Nucleus accumbens (tissue), 56 donors: ENCODE data around the gene TMEM176A.

ENCODE experiments used
- DNase-seq, 56 donors: peaks; one replicate each; lab custom pipeline; 2025; lab: John Stamatoyannopoulos, UW

Gene TMEM176A

DNA sequence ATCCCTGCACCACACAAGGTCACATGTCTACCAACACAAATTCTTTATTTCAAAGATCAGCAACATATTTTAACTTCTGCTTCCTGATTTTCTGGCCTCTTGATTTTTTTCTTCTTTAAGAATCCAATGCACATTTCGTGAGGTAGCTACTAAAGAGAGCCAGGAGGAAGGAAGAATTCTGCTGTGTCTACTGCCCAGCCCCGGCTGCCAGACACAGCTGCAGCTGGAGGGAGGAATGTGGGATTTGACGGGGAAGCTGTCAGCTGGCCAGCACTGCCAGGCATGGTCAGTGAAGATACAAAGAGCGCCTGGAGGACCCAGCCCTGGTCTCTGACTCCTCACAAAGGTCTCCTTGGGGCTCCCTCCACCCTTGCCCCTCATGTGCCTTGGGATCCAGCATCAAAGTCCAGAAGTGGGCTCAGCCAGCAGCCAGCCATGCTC lies 44.9 kb downstream of the TMEM176A start:
- peak in 31 of 56 donors; percentile 3 to 65 (median 26) for DNase-seq

DNA sequence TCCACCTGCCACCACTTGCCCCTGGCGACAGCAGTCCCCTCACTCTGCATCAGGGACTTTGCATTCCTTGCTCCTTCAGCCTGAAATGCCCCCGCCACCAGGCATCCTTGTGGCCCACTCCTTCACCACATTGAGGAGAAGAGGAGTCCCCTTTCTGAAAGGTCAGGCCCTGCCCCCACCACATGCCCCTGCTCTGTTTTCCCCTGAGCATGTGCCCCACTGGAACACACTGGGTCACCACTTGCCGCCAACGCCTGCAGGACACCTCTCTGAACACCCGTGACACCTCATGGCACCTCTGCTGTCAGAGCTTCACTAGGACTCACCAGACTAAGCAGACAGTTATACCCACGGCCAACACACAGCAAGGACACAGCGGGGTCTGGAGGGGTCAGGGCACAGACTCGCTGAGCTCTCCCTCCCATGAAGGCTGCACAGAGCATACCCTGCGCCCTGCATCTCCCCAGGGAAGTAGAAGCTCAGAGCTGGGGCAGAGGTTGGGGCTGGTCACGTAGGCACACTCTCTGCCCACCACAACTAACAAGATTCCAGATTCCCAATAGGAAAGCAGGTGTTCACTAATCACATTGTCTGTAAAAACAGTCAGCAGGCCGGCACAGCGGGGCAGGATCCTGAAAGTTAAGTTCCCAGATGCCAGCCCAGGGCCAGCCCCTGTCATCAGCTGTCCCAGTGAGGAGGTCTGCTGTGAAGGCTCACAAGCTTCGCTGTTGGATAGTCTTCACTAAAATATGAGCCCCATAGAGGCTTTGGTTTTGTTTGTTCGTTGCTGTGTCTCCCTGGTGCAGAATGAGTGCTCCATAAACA lies 45.9 kb downstream of the TMEM176A start:
- no peak for DNase-seq

DNA sequence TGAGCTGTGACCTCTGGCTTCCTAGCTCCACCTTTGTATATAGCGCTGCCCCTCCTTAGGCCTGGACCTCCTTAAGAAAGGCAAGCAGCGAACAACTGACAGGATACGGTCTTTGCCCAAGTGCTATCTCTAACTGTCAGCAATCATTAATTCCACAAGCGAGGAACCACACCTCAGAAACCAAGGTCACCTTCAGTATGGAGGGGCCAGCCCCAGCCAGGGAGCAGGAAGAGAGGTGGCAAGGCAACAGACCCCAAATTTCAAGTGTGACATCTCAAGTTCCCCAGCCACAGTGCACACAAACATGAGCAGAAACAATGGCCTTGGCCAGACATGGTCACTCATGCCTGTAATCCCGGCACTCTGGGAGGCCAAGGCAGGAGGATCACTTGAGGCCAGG lies 47.0 kb downstream of the TMEM176A start:
- no peak for DNase-seq

DNA sequence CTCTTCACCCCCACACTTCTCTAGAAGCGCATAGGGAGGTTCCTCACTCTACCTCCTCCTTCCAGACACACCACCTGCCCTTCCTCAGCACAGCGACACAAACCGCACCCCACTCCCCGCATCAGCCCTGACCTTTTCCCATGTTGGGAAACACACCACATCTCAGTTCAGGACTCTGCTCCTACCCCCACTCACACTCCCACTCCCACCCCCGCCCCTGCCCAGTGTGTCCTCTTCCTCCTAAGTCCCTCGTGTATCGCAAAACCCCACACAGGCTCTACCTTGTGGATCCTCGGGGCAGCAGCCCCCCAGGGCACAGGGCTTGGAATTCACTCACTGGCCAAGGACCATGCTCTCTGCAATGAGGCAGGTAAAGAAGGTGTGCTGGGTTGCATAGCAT lies 47.5 kb downstream of the TMEM176A start:
- DNase-seq, result no peak

DNA sequence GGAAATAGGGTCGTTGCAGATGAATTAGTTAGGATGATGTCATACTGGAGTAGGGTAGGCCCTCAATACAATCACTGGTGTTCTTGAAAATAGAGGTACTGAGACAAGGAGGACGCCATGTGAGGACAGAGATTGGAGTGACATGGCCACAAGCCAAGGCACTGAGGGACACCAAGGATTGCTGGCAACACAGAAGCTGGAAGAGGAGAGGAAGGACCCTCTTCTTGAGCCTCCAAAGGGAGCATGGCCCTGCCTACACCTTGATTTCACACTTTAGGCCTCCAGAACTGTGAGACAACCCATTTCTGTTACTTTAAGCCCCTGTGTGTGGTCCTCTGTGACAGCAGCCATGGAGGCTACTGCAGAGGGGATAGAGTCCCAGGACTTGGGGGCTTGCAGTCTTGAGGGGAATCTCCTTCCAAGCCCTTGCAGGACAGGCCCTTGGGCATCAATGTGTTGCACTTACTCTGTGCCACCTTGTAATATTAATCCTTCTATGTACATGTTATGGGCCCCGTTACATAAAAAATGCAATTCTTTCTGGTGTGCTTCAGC lies 48.1 kb downstream of the TMEM176A start:
- no peak for DNase-seq

DNA sequence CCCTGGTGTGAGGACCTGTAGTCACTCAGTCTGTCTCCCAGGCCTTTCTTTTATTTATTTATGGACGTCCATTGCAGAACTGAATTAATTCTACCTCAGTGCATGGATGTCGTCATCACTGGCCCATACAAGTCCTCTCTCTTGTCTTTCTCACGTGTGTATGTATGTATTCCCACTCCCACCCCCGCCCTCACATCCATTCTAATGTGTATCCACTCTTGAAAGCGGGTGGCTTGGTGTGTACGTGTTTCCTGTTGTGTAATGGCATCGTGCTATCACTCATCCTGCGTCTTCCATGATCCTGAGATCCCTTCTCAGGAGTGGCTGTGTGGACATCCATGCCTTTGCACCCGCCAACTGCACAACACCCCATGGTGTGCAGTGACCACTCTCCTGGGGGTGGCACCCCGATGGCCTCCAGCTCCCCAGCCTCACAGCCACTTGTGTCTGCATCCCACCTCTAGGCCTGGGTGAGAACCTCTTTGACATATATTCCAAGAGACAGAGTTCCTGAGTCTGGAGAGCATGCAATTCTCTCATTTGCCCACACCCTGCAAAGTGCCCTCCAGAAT lies 48.7 kb downstream of the TMEM176A start:
- no peak for DNase-seq

DNA sequence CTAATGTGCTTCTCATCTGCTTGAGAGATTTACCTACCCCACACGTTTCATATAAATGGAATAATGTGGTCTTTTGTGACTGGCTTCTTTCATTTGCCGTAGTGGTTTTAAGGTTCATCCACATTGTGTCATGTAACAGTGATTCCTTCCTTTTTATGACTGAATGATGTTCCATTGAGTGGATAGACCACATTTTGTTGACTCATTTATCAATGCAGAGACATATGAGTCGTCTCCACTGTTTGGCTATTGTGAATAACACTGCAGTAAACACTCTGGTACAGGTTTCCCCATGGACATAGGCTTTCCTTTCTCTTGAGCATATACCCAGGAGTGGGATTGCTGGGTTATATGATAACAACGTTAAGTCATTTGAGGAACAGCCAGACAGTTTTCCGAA lies 49.7 kb downstream of the TMEM176A start:
- DNase-seq, result no peak

DNA sequence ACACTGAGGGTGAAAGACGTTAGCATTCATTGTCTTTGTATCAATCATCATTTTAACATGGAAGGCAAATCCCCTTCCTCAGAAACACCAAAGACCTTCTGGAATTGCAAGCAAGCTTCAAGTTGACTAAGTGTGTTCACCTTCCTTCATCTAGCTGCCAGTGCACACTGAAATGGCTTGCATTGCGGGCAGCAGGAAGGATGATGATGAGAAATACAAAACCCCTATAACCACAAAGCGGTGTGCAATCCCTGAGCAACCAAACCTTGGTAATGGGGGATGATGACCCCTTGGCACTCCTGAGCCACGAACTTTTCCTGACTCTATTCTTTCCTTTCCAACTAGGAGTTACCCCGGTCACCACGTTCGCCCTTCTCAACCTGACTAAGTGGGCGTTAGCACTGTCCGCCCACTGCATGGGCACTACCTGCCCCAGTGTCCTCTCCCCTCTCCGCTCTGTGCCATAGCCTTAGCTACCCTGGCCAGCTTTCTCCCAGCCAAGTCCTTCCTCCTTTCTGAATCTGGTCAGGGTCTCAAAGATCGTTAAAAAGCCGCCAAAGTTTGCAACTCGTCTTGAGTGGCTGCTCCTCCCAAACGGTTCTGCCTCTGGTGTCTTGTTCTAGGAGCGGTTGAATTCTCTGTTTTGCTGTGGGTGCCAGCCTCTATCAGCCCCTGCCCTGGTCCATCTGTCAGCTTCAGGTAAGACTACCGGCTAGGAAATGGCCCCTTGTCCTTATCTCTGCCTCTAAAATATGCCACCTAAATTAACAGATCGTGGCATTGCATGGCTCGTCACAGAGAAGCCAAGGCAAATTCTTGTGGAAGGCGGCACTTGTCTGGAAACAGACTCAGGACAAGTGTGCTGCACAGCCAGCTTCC lies 51.2 kb downstream of the TMEM176A start:
- no peak for DNase-seq

DNA sequence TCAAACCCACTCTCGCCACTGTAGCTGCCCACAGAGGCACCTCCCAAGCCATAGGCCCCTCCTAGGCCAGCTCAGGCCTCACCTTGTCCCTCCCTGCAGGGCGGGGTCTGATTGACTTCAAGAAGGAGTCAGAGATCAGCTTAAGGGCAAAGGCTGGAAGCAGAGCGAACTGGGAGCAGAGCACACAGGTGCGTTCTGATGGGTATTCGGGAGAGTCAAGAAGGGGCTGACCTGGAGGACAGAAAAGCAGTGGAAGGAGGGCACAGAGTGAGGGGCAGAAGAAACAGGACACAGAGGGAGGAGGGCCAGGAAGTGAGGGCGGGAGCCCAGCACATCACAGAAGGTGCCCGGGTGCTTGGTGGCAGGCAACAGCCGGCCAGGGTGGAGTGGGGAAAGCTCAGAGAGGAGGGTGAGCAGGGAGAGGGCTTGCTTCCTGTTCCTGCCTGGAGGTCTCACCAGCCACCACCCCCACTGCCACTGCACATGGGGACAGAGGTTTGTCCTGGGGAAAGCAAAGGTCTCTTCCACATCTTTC lies 51.9 kb downstream of the TMEM176A start, which contains the start of gene AOC1:
Gene AOC1, plus strand, starts transcription at position 147 of the 535 bp plus-strand sequence. CDS start 3,954 bp downstream, outside the sequence.
- no peak for DNase-seq

DNA sequence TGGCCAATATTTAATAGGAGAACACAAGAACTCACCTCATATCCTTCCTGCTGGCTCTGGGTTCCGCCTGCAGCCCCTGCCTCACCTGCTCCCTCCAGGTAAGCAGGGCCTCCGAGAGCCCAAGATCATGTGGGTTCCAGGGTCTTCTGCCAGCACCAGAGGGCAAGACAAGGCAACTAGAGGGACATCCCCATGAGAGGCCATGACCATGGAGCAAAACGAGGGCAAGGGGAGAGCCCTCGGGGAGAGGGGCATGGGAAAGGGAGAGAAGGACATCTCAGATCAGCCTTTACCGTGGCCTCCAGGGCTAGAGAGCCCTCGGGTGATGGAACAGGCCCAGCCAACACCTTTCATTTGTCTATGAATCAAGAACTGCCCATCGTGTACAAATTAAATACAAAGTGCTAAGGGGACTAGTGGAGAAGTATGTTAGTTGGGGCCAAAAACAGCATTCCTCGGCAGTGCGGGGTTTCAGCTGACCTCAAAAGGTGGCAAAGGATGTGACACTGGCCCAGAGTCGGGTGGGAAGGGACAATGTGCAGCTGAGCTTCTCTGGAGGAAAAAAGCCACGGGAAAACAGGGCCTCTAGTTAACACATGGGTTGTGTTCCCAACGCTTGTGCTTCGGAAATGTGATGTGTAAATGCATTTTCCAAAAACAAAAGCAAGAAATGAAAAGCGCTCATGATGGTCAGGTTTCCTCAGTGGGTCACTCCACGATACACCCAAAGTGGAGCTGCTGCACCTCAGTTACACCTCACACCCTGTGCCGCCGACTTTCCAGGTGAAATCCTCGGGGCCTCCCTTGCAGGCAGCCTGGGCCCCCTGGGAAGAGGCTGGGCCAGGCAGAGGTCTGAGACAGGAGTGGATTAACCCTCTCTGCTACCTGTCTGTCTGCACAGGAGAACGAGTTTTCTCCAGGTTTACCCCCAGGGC lies 53.8 kb downstream of the TMEM176A start:
- peak in 1 of 56 donors; percentile 4 for DNase-seq
